K562 (cell line): ENCODE measurements around the gene MYBPHL. TPM values are rescaled to one million over a fixed set of nuclear protein-coding genes. Genes with fewer than 3 reads are reported as not detected.

Experiments used
- ATAC-seq: fragments of 200-7000 bp; cut with Tn5 transposase; 3 replicates; pipeline ENCODE4 v1.9.1; 2020; ENCODE audit warnings: moderate library complexity
- BruUV-seq: library from RNA; stranded (reverse); fragments of 400-500 nt; replicated peaks from 2 replicates; lab custom pipeline; 2021; lab: Mats Ljungman, UMichigan
- CTCF ChIA-PET: fragments of 300-600 bp; formaldehyde crosslinking; extraction: SDS; loops from one replicate; lab custom pipeline; 2021; ENCODE audit warnings: low intra/inter-chr PET ratio; lab: Yijun Ruan, JAX
- POLR2A ChIA-PET: fragments of 300-600, 350-650 bp; sonication (Branson Sonifier 250); formaldehyde crosslinking; extraction: SDS; loops from one replicate; lab custom pipeline; 2021; ENCODE audit warnings: antibody characterized with exemption, inconsistent platforms; lab: Yijun Ruan, JAX
- DNase-seq, 4 experiments: peaks; one replicate each; pipeline versions ENCODE4 v3.0.0 to v3.0.0-alpha.2; 2011 to 2018; ENCODE audit warnings: low spot score in 3 of 4, mixed read lengths in 3 of 4; ENCODE audit errors: extremely low read depth in 1 of 4
- FAIRE-seq: peaks from 2 replicates; lab custom pipeline; 2011; peaks lifted over from hg19 to GRCh38; lab: Jason Lieb, UNC
- H2AFZ ChIP-seq: 2 replicates; pipeline ENCODE4 v1.6.0; 2011; ENCODE audit warnings: low read depth, low read length, control low read depth, inconsistent platforms
- H3K27ac ChIP-seq: fragments of 200-600 bp; 3 replicates; pipeline ENCODE4 v1.8.0; 2011; ENCODE audit warnings: low read depth, mild to moderate bottlenecking, control low read depth, inconsistent platforms, low read length, moderate library complexity, mixed read lengths; ENCODE audit errors: extremely low read depth
- H3K27me3 ChIP-seq, 2 experiments: fragments of 300-600 bp in 1 of 2; 2 replicates in 1 of 2; 3 replicates in 1 of 2; pipeline versions ENCODE4 v1.6.0 to v1.8.0; 2011; ENCODE audit warnings: inconsistent platforms in 2 of 2, low read length in 2 of 2, mild to moderate bottlenecking in 1 of 2, mixed read lengths in 1 of 2, moderate library complexity in 1 of 2; ENCODE audit not compliant: control insufficient read depth in 2 of 2, insufficient read depth in 2 of 2
- H3K36me3 ChIP-seq: fragments of 300-600 bp; 3 replicates; pipeline ENCODE4 v1.8.0; 2011; ENCODE audit warnings: mild to moderate bottlenecking, low read length, inconsistent platforms; ENCODE audit not compliant: control insufficient read depth, insufficient read depth
- H3K4me1 ChIP-seq, 2 experiments: fragments of 200-600 bp in 1 of 2; replicated peaks in 1 of 2; 2 replicates in 1 of 2; 3 replicates in 1 of 2; pipeline versions ENCODE4 v1.5.1 to v1.8.0; 2011; ENCODE audit warnings: inconsistent platforms in 2 of 2, low read length in 2 of 2, mild to moderate bottlenecking in 1 of 2, mixed read lengths in 1 of 2, moderate library complexity in 1 of 2; ENCODE audit not compliant: control insufficient read depth in 2 of 2, insufficient read depth in 2 of 2
- H3K4me2 ChIP-seq: 2 replicates; pipeline ENCODE4 v1.6.1; 2011; ENCODE audit warnings: low read length, control low read depth, inconsistent platforms, mixed read lengths; ENCODE audit not compliant: insufficient read depth
- H3K4me3 ChIP-seq: fragments of 200-600 bp; sonication (generic), shearing (Covaris generic); 2 replicates; pipeline ENCODE4 v1.5.1; 2016; ENCODE audit warnings: control low read depth, inconsistent platforms
- H3K79me2 ChIP-seq: fragments of 200-600 bp; 3 replicates; pipeline ENCODE4 v1.8.0; 2011; ENCODE audit warnings: low read length, inconsistent platforms; ENCODE audit not compliant: control insufficient read depth, insufficient read depth
- H3K9ac ChIP-seq, 2 experiments: 2 replicates each; pipeline versions ENCODE4 v1.6.0 to v1.6.1; 2011; ENCODE audit warnings: low read depth in 2 of 2, low read length in 2 of 2, control low read depth in 1 of 2, inconsistent platforms in 1 of 2, mild to moderate bottlenecking in 1 of 2, mixed read lengths in 1 of 2; ENCODE audit not compliant: insufficient read depth in 1 of 2
- H3K9me1 ChIP-seq: one replicate; pipeline ENCODE4 v1.6.0; 2011; ENCODE audit warnings: inconsistent platforms, mild to moderate bottlenecking, low read length, moderate library complexity; ENCODE audit not compliant: control insufficient read depth, insufficient read depth
- H3K9me3 ChIP-seq: replicated peaks from 2 replicates; pipeline ENCODE4 v1.5.1; 2011; ENCODE audit warnings: low read depth, low read length, inconsistent platforms; ENCODE audit not compliant: control insufficient read depth, insufficient read depth
- H4K20me1 ChIP-seq: replicated peaks from 2 replicates; pipeline ENCODE4 v1.6.1; 2011; ENCODE audit warnings: low read length, inconsistent platforms, mixed read lengths; ENCODE audit not compliant: control insufficient read depth, insufficient read depth
- JUNB ChIP-seq: fragments of 450-650 bp; formaldehyde crosslinking; conservative IDR thresholded peaks from 2 replicates; pipeline ENCODE4 v1.4.0; 2020; ENCODE audit warnings: mild to moderate bottlenecking
- KDM4B ChIP-seq, 2 experiments: fragments of 450-650 bp in 1 of 2; sonication (generic) in 1 of 2; IDR thresholded peaks; 2 replicates each; pipeline ENCODE4 v1.6.1; 2016 to 2017; ENCODE audit warnings: borderline replicate concordance in 2 of 2, antibody characterized with exemption in 1 of 2, low read depth in 1 of 2, mild to moderate bottlenecking in 1 of 2
- MCM5 ChIP-seq: fragments of 450-650 bp; IDR thresholded peaks from 2 replicates; pipeline ENCODE4 v1.6.1; 2016; ENCODE audit warnings: low read depth
- MTF1 ChIP-seq: fragments of 250-450 bp; sonication (Bioruptor Pico); IDR thresholded peaks from 2 replicates; pipeline ENCODE4 v1.9.0; 2021; ENCODE audit warnings: moderate library complexity, mild to moderate bottlenecking, inconsistent platforms, borderline replicate concordance
- NEUROD1 ChIP-seq: fragments of 150-350 bp; IDR thresholded peaks from 2 replicates; pipeline ENCODE4 v1.6.1; 2014; ENCODE audit warnings: borderline replicate concordance, low read length, low read depth; ENCODE audit not compliant: partially characterized antibody
- POU5F1 ChIP-seq: fragments of 150-350 bp; IDR thresholded peaks from 2 replicates; pipeline ENCODE4 v1.6.1; 2014; ENCODE audit warnings: borderline replicate concordance, low read length, low read depth, mild to moderate bottlenecking; ENCODE audit not compliant: partially characterized antibody
- RUNX1 ChIP-seq: sonication (generic); IDR thresholded peaks from 2 replicates; pipeline ENCODE4 v1.6.1; 2016; ENCODE audit warnings: antibody characterized with exemption, low read depth
- ZNF232 ChIP-seq: sonication (generic); formaldehyde crosslinking; IDR thresholded peaks from 2 replicates; pipeline ENCODE4 v1.8.0; 2022; ENCODE audit warnings: mild to moderate bottlenecking, missing genetic modification reagents
- ZNF707 ChIP-seq: fragments of 250-450 bp; sonication (Bioruptor Pico); conservative IDR thresholded peaks from 2 replicates; pipeline ENCODE4 v1.8.0; 2022; ENCODE audit warnings: inconsistent platforms, mild to moderate bottlenecking, moderate library complexity
- WGBS: fragments of 100-300 bp; shearing (Covaris generic); methylation state at CpG from one replicate; pipeline ENCODE4 v1.1.6; 2016; ENCODE audit warnings: low coverage, mixed read lengths; ENCODE audit not compliant: insufficient coverage; ENCODE audit errors: missing lambda C conversion rate; 5-methylcytosine and 5-hydroxymethylcytosine counted together
- in situ Hi-C: fragments of 300-500 bp; cut with MboI; formaldehyde crosslinking; loops from 4 replicates; pipeline ENCODE4 v1.15.0; 2018; ENCODE audit warnings: inconsistent platforms, mixed read lengths
- intact Hi-C: fragments of 100-400 bp; cut with micrococcal nuclease; formaldehyde crosslinking; loops from 2 replicates; pipeline ENCODE4 v1.14.2; 2022
- polyA plus RNA-seq, 8 experiments: library from polyadenylated mRNA; depleted of rRNA in 4 of 8; stranded (reverse) in 5 of 8; unstranded in 3 of 8; fragments of >200 nt; fragmentation: Nextera tagmentation in 2 of 8; fragmentation: Illumina TruSeq in 1 of 8; extraction: Ambion mirVana in 2 of 8; extraction: Trizol in 1 of 8; gene quantifications; 2 replicates each; pipeline versions ENCODE4 v1.2.1 to v1.2.3, GENCODE V29; 2011 to 2014; ENCODE audit warnings: inconsistent platforms in 1 of 8, missing spikeins in 1 of 8
- total RNA-seq, 7 experiments: library from RNA; depleted of rRNA in 6 of 7; stranded (reverse); fragments of >200 nt in 6 of 7; fragmentation: Illumina TruSeq in 2 of 7; extraction: Trizol in 2 of 7; gene quantifications; 2 replicates each; pipeline versions ENCODE4 v1.2.1 to v1.2.3, GENCODE V29; 2011 to 2021; ENCODE audit warnings: low replicate concordance in 1 of 7
- TF ChIP-seq, protein P1 (sequence below): sonication (generic); formaldehyde crosslinking; IDR thresholded peaks from 2 replicates; pipeline ENCODE4 v1.8.0; 2022; ENCODE audit warnings: missing genetic modification reagents, mild to moderate bottlenecking, moderate library complexity, borderline replicate concordance
- TF ChIP-seq, protein P2 (sequence below): sonication (generic); formaldehyde crosslinking; IDR thresholded peaks from 2 replicates; pipeline ENCODE4 v1.8.0; 2022; ENCODE audit warnings: mild to moderate bottlenecking, low read depth, missing genetic modification reagents
- TF ChIP-seq, protein P3 (sequence below): sonication (generic); formaldehyde crosslinking; IDR thresholded peaks from 2 replicates; pipeline ENCODE4 v1.8.0; 2022; ENCODE audit warnings: mild to moderate bottlenecking, missing genetic modification reagents
- TF ChIP-seq, protein P4 (sequence below): sonication (generic); formaldehyde crosslinking; IDR thresholded peaks from 2 replicates; pipeline ENCODE4 v1.8.1; 2023; ENCODE audit warnings: mild to moderate bottlenecking, missing genetic modification reagents
- TF ChIP-seq, protein P5 (sequence below): fragments of 450-650 bp; IDR thresholded peaks from 2 replicates; pipeline ENCODE4 v1.6.1; 2016

MYBPHL gene
- total and polyA plus RNA-seq, 9 of the 15 experiments (the other 6 are each of a cell fraction or from before 2014, with no cell fraction given), result 0.20 to 1.9 (median 0.33) TPM

DNA sequence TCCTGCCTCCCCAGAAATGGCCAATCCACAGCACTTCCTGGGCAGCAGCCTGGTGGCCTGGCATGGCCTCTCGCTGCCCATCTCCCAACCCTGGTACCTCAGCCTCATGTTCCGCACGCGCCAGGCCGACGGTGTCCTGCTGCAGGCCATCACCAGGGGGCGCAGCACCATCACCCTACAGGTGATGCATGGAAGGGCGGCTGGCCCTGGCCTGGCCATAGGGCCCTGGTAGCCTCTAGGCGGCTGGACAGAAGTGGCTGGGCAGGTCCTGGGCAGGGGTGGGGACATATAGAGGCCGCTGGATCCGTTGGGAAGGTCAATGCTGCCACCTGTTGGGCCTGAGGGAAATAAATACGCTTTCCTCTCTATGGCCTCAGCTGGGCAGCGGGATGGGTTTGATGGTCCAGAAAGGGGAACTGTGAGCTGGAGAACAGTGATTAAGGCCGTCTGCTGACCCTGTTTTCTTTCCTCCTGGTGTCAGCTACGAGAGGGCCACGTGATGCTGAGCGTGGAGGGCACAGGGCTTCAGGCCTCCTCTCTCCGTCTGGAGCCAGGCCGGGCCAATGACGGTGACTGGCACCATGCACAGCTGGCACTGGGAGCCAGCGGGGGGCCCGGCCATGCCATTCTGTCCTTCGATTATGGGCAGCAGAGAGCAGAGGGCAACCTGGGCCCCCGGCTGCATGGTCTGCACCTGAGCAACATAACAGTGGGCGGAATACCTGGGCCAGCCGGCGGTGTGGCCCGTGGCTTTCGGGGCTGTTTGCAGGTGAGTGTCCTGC is 43.0 kb downstream of the MYBPHL start:
- POLR2A ChIA-PET, result interaction anchor here (0.6 to 1.6 kb wide), 5 partner anchors 19 to 440 kb away, joined by 3 to 7 read pairs (median 3); partner anchors contain the start of gene PSRC1
- no peak overlapping the region for H2AFZ ChIP-seq
- in situ Hi-C loops, result loop anchor here (5.0 kb wide), 2 partner anchors 139 to 269 kb away; no protein-coding TSS in a partner anchor
- TF ChIP-seq RUNX1 (0 out of 2 replicates have a peak, but pooled peaks have one; percentile 22), JUNB (no peak), POU5F1 (peak; percentile 44), ZNF232 (peak; percentile 87; the same call in 1 of the 2 replicates), ZNF707 (CRISPR knock-in tag) (no peak), KDM4B (IDR thresholded peaks at IDR 0.05; ENCODE audit: borderline replicate concordance in 2 of 2, low read depth in 1 of 2) (peak in 1 of 2 experiments; percentile 24; a peak in 1 of 4 replicates), MCM5 (no peak), MTF1 (CRISPR knock-in tag) (no peak), NEUROD1 (peak; percentile 39)
- TF ChIP-seq, protein P1, sequence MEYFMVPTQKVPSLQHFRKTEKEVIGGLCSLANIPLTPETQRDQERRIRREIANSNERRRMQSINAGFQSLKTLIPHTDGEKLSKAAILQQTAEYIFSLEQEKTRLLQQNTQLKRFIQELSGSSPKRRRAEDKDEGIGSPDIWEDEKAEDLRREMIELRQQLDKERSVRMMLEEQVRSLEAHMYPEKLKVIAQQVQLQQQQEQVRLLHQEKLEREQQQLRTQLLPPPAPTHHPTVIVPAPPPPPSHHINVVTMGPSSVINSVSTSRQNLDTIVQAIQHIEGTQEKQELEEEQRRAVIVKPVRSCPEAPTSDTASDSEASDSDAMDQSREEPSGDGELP (CRISPR knock-in tag), result peak; percentile 97
- TF ChIP-seq, protein P2, sequence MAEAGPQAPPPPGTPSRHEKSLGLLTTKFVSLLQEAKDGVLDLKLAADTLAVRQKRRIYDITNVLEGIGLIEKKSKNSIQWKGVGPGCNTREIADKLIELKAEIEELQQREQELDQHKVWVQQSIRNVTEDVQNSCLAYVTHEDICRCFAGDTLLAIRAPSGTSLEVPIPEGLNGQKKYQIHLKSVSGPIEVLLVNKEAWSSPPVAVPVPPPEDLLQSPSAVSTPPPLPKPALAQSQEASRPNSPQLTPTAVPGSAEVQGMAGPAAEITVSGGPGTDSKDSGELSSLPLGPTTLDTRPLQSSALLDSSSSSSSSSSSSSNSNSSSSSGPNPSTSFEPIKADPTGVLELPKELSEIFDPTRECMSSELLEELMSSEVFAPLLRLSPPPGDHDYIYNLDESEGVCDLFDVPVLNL, result peak; percentile 88
- TF ChIP-seq, protein P3, sequence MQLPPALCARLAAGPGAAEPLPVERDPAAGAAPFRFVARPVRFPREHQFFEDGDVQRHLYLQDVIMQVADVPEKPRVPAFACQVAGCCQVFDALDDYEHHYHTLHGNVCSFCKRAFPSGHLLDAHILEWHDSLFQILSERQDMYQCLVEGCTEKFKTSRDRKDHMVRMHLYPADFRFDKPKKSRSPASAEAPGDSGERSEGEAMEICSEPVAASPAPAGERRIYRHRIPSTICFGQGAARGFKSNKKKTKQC (CRISPR knock-in tag), result peak; percentile 82
- TF ChIP-seq, protein P4, sequence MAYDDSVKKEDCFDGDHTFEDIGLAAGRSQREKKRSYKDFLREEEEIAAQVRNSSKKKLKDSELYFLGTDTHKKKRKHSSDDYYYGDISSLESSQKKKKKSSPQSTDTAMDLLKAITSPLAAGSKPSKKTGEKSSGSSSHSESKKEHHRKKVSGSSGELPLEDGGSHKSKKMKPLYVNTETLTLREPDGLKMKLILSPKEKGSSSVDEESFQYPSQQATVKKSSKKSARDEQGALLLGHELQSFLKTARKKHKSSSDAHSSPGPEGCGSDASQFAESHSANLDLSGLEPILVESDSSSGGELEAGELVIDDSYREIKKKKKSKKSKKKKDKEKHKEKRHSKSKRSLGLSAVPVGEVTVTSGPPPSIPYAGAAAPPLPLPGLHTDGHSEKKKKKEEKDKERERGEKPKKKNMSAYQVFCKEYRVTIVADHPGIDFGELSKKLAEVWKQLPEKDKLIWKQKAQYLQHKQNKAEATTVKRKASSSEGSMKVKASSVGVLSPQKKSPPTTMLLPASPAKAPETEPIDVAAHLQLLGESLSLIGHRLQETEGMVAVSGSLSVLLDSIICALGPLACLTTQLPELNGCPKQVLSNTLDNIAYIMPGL (CRISPR knock-in tag), result peak; percentile 98; the same call in 1 of the 2 replicates
- TF ChIP-seq, protein P5, sequence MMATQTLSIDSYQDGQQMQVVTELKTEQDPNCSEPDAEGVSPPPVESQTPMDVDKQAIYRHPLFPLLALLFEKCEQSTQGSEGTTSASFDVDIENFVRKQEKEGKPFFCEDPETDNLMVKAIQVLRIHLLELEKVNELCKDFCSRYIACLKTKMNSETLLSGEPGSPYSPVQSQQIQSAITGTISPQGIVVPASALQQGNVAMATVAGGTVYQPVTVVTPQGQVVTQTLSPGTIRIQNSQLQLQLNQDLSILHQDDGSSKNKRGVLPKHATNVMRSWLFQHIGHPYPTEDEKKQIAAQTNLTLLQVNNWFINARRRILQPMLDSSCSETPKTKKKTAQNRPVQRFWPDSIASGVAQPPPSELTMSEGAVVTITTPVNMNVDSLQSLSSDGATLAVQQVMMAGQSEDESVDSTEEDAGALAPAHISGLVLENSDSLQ, result peak; percentile 18

More for the DNA sequence above, 43.0 kb downstream of the MYBPHL start:
- no peak overlapping the region for H3K27ac ChIP-seq
- H4K20me1 ChIP-seq, result no peaks in the 10 kb centered on the region
- no peaks in the 10 kb centered on the region for H3K9me3 ChIP-seq
- intact Hi-C loops, result loop anchor here (1.0 to 10.0 kb wide), 4 partner anchors 62 to 269 kb away; partner anchors contain the start of gene ELAPOR1
- peaks cover 49% of the 10 kb centered on the region; the same call in 2 of the 3 replicates for H3K36me3 ChIP-seq
- H3K9ac ChIP-seq, result no peak overlapping the region
- peaks cover 0 to 31% of the 10 kb centered on the region in 2 experiments; a peak in 2 of 5 replicates for H3K4me1 ChIP-seq
- 34% methylated on average over 21 of the region's 29 CpGs for WGBS
- no TSS peak for BruUV-seq
- H3K9me1 ChIP-seq, result no peaks in the 10 kb centered on the region
- ATAC-seq (peak; percentile 99), FAIRE-seq (peak; percentile 98), DNase-seq (peak; percentile 91 to 96 (median 93))
- no peak overlapping the region for H3K4me3 ChIP-seq
- H3K27me3 ChIP-seq, result no peaks in the 10 kb centered on the region
- no peak overlapping the region for H3K4me2 ChIP-seq
- CTCF ChIA-PET, result interaction anchor here (0.6 to 5.5 kb wide), 7 partner anchors 10 to 269 kb away, joined by 3 to 91 read pairs (median 5); partner anchors contain the start of gene SORT1
- H3K79me2 ChIP-seq, result no peaks in the 10 kb centered on the region
